ENCODE results near the gene KRT38.

Gene KRT38

DNA sequence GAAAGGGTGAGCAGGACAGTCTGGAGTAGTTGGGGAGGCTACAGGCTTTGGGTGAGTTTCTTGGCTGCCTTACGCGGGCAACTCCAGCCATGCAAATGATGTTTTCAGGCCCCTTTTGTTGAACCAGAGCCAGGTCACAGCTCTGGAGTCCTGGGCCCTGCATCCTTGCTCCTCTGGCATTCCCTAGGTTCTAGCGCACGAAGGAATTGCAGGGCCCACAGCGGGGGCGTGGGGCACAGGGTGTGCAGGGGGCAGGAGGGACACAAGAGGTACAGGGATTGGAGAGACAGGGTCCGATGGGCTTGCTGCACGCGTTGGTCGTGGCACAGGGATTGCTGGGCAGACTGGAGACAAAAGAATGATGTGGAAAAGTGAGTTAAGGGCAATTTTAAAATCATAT is 47.0 kb downstream of the KRT38 start:
- DNase-seq, result no peak

DNA sequence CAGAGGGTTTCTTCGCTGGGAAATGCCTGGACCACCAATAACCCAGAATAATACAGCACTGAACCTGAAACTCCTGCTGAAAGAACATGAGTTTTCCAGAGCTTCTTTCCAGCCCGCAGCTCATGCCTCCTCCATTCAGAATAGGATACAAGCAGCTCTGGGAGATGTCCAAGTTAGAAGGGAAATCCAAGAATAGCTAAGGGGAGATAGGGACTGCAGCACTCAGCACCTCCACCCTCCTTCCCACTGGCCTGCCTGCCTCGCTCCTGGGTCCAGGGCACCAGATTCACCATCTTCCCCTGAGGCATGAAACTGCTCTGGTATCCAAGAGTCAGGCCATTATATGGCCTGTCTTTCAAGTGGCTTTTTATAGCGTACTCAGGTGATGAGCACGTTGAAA is 47.5 kb downstream of the KRT38 start:
- no peak for DNase-seq

DNA sequence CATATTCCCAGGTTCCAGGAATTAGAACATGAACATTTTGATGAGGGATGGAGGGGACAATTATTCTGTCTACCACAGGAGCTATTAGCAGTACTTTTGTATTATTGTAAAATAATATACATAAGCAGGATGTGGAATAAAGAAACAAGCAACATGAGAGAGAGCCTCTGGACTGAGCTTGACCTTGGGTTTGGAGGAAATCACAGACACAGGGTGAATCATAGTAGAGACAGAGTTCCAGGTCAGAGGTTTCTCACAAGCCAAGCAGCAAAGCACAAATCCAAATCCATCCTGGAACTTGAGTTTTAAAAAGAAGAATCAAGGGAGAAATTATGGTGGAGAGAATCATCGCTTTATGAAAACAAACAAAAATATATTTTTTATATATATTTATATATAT is 48.5 kb downstream of the KRT38 start:
- DNase-seq, result no peak

DNA sequence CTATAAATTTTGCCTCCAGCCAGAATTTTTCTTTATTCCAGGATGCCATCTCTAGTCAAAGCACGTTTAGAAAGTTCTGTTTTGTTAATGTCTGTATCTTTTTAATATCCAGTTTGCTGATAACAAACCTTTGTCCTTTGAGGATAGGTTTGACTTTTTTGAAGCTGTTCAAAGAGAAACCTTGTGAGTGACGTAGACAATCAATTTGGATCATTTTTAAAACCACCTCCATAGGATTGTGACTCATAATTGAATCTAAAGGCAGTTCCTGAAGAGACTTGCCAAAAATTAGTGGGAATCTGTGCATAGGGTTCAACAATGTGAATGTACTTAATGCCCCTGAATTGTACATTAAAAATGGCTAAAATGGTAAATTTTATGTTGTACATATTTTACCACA is 49.2 kb downstream of the KRT38 start:
- DNase-seq, result no peak

DNA sequence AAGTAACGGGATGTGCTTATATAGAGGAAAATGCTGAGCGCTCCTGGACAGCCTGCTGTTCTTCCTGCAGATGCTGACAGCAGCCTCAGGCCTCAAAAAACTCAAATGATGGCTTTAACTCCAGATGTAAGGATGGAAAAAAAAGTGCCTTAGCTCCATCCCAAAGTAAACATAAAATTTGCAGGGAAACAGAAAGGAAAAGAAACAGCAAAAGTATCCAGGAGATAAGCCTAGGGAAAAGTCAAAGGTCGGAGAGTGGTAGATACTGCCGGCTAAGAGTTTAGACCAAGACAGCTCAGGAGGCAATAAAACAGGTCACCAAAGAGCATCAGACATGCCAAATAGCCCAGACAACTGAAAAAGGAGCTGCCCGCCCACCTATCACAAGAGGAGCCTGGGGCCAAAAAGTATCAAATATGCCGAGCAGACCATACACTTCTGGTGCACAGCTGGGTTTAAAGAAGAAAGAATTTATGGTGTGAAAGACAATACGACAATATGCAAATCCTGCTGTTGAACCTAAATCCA is 50.3 kb downstream of the KRT38 start:
- no peak for DNase-seq

DNA sequence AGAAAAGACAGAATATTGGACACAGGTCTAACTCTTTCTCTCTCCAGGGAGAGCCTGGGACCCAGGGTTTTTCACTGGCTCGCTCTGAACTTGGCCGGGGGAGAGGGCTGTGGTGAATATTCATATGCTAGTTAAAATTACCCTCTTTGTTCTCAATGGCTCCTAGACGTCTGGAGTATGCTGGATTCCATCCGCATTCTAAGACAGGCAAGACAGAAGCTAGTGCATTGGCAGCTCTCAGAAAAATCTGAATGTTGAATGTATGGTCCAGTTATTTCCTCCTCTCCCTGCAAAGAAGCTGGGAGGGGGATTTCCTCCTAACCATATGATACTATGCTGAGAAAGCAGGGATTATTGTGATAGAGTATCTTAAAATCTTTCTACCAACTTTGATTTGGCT is 53.1 kb downstream of the KRT38 start:
- no peak for DNase-seq

DNA sequence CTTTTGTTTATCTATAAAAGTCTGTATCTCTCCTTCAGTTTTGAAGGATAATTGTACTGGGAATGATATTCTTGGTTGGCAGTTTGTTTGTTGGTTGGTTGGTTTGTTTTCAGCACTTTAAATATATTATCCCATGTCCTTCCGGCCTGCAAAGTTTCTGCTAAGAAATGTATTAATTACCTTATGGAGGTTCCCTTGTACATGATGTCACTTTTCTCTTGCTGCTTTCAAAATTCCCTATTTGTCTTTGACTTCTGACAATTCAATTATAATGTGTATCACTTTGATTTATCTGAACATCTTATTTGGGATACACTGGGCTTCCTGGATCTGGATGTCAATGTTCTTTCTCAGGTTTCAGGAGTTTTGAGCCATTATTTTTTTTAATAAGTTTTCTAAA is 54.6 kb downstream of the KRT38 start:
- no peak for DNase-seq

All from Kasumi-1 (cell line).